ENCODE data around the gene CD63.
"Not testable (repeated sequence)": the region's sequence is repeated elsewhere in the genome, so short reads cannot be mapped to it uniquely, and the experiment has no call there.

The CD63 gene

GRCh38 chr12:55728939-55729818, at the start of gene CD63:
TSS of gene CD63 (minus strand) at chr12:55729009. CDS start at chr12:55728341, 668 bp downstream.
- peak; percentile 70 for DNase-seq

DNA sequence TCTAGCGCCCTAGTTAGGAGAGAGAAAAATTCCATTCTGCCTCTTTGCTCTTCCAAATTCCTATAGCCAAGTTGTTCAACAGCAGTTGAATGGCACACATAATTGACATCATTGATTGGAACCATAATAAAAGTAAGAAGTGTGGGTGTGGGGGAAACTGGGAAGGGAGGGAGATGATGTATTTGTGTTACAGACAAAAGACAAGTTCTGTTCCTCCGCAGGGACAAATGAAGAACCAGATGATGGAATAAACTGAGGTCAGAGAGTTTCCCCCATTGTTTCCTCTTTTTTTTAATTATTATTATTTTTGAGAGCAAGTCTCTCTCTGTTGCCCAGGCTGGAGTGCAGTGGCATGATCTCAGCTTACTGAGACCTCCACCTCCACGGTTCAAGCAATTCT, 49.0 kb upstream of the CD63 start:
- no peak for DNase-seq

DNA sequence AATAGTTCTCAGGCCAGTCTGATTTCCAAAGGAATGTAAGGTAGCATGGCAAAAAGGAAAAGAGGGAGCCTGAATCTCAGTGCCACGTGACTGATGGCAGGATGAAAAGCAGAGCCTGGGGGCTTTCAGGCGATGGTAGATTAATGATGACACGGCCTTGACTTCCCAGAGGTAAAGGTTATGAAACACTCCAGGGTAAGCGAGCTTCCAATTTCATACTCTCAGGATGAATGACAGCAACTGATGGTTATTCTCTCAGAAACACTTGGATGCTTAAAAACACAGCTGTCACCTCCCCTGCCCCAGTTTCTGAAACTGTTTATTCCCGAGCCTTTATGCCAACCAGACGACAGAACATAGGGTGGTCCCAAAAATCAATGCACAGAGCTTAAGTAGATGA, 42.9 kb upstream of the CD63 start:
- DNase-seq = no peak

DNA sequence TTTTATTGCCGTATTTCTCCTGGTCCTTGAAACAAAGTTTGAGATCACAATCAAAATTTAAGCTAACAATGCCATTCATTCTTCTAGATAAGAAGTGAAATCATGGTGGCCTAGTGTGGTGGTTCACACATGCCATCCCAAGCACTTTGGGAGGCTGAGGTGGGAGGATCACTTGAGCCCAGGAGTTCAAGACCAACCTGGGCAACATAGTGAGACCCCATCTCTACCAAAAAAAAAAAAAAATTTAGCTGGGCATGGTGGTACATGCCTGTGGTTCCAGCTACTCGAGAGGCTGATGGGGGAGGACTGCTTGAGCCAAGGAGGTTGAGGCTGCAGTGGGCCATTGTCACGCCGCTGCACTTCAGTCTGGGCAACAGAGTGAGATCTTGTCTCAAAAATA, 38.3 kb upstream of the CD63 start:
- DNase-seq = no peak

DNA sequence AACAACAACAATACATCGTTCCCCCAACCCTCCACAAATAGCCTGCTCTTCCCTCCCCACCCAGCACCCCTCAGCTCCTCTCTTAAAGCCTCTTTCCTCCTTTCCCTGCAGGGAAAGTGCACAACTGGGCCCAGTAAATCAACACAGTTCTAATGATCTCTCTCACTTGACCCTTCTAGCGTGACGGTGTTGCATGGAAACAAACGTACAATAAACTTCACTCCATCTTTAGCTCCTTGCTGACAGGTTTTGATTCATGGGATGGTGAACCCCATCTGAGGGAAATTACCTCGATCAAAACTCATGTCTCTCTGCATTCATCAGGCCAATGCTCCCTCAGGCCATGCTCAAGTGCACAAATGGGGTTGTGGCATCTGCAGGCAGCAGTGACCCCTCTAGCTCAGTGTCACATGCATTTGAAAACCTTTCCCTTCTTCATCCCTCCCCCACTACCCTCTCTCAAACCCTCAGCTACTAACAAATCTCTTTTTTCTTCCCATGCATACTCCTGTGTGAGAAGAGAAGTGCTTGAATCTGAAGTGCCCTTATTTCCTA, 37.0 kb upstream of the CD63 start:
- DNase-seq = no peak

DNA sequence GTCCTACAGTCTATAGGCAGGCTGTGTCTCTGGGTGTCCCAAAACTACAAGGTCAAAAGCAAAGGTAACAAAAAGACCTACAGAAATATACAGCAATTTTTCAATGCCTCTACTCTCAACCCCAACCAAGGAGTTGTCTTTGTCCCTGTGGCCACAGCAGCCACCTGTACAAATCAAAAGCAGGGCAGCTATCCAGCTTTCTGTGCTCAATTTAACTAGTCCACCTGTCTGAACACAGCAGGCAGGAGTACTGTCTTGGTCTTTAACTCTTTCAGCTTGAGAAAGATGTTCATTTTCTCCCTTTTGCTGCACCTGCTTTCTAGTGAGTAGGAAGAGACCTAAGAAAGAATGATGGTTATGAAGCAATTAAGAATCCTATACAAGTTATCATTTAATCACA, 33.8 kb upstream of the CD63 start:
- DNase-seq = no peak

DNA sequence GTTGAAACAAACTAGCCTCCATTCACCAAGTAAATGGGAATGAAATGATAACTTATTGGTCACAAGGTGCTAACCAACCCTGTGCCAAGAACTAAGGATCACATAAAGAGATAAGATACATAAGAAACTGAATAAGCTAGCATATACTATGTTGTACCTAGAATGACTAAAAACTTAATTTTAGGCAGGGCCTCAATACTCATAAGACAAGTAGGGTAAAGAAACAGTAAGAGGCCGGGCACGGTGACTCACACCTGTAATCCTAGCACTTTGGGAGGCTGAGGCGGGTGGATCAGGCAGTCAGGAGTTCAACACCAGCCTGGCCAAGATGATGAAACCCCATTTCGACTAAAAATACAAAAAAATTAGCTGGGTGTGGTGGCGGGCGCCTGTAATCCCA, 31.9 kb upstream of the CD63 start:
- DNase-seq = no peak

- DNase-seq = not testable (repeated sequence)
Measured at GRCh38 chr12:55758575-55758974, 29.8 kb upstream of the CD63 start.

DNA sequence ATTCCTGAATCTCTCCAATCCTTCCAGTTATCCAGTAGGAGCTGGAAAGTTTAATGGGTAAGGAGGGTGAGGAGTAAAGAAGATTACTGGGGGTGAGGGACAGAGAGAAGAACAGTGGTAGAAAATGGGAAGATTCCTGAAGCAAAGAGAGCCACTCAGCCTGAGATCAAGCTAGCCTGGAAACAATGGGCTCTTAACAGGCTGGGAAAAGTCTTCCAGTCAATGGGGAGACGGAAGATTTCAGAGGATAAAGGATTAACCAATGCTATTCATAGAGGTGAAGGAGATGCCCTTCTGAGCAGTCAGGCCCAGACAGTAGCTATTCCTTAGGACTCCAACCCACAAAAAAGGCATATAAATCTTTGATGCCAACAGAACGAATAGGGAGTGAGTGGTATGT, 28.9 kb upstream of the CD63 start:
- DNase-seq = no peak

GRCh38 chr12:55755246-55755645, 26.4 kb upstream of the CD63 start:
- DNase-seq = no peak

DNA sequence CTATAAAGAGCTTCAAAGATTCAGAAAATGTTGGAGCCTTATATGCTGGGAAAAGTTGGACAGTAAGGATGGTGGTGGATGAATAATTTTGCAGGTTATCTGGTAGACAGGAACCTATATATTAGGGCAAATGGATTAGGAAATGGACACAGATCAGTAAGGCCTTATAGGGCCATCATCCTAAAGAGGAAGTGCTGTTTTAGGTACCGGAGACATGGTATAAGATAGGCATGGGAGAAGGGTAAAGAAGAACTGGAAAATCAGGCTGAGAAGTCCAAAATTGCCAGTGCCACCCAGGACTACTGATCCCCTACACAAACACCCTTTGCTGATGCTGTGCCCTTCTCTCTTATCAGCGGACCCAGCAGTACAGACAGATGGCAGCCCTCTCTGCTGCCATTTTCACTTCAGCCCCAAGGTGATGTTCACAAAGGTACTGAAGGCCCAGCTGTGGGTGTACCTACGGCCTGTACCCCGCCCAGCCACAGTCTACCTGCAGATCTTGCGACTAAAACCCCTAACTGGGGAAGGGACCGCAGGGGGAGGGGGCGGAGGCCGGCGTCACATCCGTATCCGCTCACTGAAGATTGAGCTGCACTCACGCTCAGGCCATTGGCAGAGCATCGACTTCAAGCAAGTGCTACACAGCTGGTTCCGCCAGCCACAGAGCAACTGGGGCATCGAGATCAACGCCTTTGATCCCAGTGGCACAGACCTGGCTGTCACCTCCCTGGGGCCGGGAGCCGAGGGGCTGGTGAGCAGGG, 19.6 kb upstream of the CD63 start:
- no peak for DNase-seq

- DNase-seq = no peak
Measured at GRCh38 chr12:55746913-55747231, 18.1 kb upstream of the CD63 start.

GRCh38 chr12:55746174-55746912, 17.5 kb upstream of the CD63 start:
- DNase-seq = no peak

- DNase-seq = no peak
Measured at GRCh38 chr12:55745361-55746173, 16.8 kb upstream of the CD63 start.

DNA sequence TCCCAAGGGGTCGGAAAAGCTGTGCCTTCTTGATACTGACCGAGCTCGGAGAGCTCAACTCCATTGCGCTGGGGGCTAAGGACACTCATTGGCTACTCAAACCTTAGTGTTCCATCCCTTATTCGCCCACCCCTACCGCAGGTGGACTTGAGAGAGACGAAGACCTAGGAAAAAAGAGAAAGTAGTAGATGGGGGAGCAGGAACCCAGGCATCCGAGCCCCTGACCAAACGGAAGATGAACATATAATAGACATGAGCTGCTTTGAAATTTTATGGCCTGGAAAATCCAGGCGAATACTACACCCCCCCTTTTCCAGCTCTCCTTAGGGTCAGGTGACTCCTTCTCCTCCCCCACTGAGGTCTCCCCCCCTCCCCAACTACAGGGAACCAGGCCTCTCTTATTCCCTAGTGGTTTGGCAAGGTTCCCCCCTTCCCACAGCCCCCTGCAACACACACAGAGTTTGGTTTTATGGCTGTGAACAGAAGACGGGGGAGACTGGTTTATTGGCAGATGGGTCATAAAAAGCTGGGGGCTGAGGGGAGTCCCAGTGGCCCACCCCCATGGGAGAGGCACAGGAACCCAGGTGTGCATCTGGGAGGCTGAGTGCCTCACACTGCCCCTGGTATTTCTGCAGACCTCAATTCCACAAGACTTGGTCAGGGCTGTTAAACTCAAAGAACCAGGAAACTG, 15.7 kb upstream of the CD63 start:
- DNase-seq = no peak

DNA sequence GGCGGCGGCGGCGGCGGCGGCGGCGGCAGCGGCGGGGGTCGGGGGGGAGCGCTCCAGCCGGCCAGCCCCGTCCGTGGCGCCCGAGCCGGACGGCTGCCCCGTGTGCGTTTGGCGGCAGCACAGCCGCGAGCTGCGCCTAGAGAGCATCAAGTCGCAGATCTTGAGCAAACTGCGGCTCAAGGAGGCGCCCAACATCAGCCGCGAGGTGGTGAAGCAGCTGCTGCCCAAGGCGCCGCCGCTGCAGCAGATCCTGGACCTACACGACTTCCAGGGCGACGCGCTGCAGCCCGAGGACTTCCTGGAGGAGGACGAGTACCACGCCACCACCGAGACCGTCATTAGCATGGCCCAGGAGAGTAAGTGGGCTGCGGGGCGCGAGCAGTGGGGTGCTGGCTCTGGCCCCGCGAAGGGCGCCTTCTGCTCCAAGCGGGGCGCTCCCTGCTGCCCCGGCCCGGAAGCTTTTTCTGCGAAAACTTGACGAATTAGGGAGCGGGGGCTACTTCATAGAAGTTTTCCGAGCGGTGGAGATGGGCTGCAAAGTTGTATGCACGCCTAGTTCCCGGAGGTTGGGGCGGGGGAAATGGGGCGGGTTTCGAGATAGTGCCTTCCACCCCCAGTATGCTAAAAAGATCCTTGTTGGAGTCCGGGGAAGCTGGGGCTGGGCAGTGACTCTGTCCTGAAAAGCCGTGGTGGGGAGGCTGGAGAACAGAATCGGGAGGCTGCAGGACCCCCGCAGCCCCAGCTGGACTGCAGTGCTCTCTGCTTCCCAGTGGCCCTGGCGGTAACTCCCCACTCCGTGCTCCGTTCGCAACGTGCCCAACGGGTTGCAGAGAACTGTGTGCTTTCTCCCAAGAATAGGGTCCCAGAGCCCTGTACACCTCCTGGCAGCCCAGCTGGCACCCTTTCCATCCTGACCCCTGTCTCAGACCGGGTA, 14.9 kb upstream of the CD63 start:
- DNase-seq = peak; percentile 60

DNA sequence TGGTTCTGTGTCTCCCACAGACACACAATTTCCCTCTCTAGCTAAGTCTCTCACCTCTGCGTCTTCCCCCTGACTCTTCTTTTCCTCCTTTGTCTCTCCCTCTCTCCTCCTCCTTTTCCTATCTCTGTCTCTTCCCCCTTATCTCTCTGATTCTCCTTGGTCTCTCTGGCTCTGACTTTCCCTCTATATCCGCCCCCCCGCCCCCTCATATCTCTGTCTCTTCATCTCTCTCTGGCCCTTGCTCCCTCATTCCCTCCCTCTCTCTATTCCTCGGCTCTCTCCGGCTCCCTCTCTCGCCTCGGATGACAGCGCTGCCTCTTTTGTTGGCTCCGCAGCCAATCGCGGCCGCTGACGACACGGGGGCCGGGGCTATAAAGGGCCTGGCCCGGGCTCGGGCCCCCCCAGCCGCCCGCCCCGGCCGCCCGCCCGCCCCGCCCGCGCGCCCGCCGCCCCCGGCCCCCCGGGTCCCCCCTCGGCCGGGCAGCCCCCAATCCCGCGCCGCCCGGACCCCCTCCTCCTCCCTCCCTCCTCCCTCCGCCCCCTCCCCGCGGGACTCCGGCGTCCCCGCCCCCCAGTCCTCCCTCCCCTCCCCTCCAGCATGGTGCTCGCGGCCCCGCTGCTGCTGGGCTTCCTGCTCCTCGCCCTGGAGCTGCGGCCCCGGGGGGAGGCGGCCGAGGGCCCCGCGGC, 14.1 kb upstream of the CD63 start, which contains the start of gene GDF11:
TSS of gene GDF11 (plus strand) at position 404 of the 687 bp plus-strand sequence. CDS start at position 599, 195 bp downstream.
- peak; percentile 84 for DNase-seq

GRCh38 chr12:55741931-55742680, 13.3 kb upstream of the CD63 start:
- no peak for DNase-seq

DNA sequence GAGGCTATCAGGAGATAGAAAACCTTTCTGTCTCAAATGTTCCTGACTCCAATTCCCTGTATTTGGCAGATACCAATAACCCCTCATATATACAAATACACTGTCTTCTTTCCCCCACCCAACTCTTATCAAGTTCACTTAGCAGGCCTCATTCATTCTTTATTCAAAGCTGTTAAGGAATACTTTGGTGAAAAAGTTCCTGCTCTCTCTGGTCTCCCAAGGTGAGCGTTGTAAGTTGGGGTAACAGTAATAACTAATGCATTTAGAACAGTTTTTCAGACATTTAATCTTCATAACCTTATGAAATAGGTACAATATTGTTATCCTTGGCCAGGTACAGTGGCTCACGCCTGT, 10.2 kb upstream of the CD63 start:
- no peak for DNase-seq
